ENCODE measurements around the gene KLB. TPM values are rescaled to one million over a fixed set of nuclear protein-coding genes. Genes with fewer than 3 reads are reported as not detected.
A peak's percentile ranks its signal among the peaks of the same experiment; 100 is the strongest.
"Not testable (repeated sequence)": the region's sequence is repeated elsewhere in the genome, so short reads cannot be mapped to it uniquely, and the experiment has no call there.

The KLB gene
- total RNA-seq, 1 donor from 2014 or later = 0.87 TPM

- H3K27ac ChIP-seq = no peak overlapping the region
- intact Hi-C loops (cut with DNase I) = no loop called here
- H3K4me1 ChIP-seq = peaks cover 16% of the 10 kb centered on the region
- ATAC-seq (no peak), DNase-seq (no peak)
- no peak overlapping the region for H3K4me3 ChIP-seq
- TF ChIP-seq CTCF (IDR thresholded peaks at IDR 0.05) = no peak
- peaks cover 79% of the 10 kb centered on the region for H3K36me3 ChIP-seq
- H3K9me3 ChIP-seq = no peaks in the 10 kb centered on the region
- H3K27me3 ChIP-seq = no peaks in the 10 kb centered on the region
These were observed 47.0 kb downstream of the KLB start for GRCh38 chr4:39453738-39454137.

GRCh38 chr4:39455486-39455885 lies 48.8 kb downstream of the KLB start:
- ATAC-seq (no peak), DNase-seq (no peak)
- Histone ChIP-seq H3K27ac (no peak overlapping the region), H3K36me3 (peaks cover 75% of the 10 kb centered on the region), H3K9me3 (no peaks in the 10 kb centered on the region), H3K4me1 (peaks cover 16% of the 10 kb centered on the region), H3K27me3 (no peaks in the 10 kb centered on the region), H3K4me3 (no peak overlapping the region)
- intact Hi-C loops (cut with DNase I) = no loop called here
- no peak for TF ChIP-seq CTCF (IDR thresholded peaks at IDR 0.05)

- Histone ChIP-seq H3K27ac (peak overlapping the region; percentile 97), H3K4me1 (peaks cover 16% of the 10 kb centered on the region), H3K36me3 (peaks cover 64% of the 10 kb centered on the region), H3K9me3 (no peaks in the 10 kb centered on the region), H3K4me3 (peak overlapping the region; percentile 81), H3K27me3 (no peaks in the 10 kb centered on the region)
- no peak for TF ChIP-seq CTCF (IDR thresholded peaks at IDR 0.05)
- intact Hi-C loops (cut with DNase I) = no loop called here
- DNase-seq = no peak
- ATAC-seq = no peak
These were observed 50.4 kb downstream of the KLB start for GRCh38 chr4:39456946-39457763.

- intact Hi-C loops (cut with DNase I); H3K27me3 ChIP-seq; ATAC-seq; H3K9me3 ChIP-seq; DNase-seq: not testable (repeated sequence)
- Histone ChIP-seq H3K4me1 (peaks cover 16% of the 10 kb centered on the region), H3K36me3 (peaks cover 64% of the 10 kb centered on the region), H3K27ac (peak overlapping the region; percentile 97), H3K4me3 (peak overlapping the region; percentile 81)
These were observed 51.4 kb downstream of the KLB start for GRCh38 chr4:39458161-39458504.

GRCh38 chr4:39458505-39459300 lies 52.0 kb downstream of the KLB start, which contains the start of the genes LIAS and RPL9:
TSS of gene LIAS (plus strand) at chr4:39459056. CDS start at chr4:39459118, 62 bp downstream.
TSS of gene RPL9 (minus strand) at chr4:39458922. CDS start at chr4:39458439, 483 bp downstream.
- H3K36me3 ChIP-seq = peaks cover 63% of the 10 kb centered on the region
- no peak for TF ChIP-seq CTCF (IDR thresholded peaks at IDR 0.05)
- peak within 1 kb of the TSS; percentile 81 for H3K4me3 ChIP-seq
- peak within 1 kb of the TSS; percentile 97 for H3K27ac ChIP-seq
- H3K27me3 ChIP-seq = no peaks in the 10 kb centered on the region
- ATAC-seq (peak; percentile 97), DNase-seq (peak; percentile 96)
- intact Hi-C loops (cut with DNase I) = no loop called here
- H3K4me1 ChIP-seq = peaks cover 16% of the 10 kb centered on the region
- no peaks in the 10 kb centered on the region for H3K9me3 ChIP-seq

Measured in upper lobe of right lung (tissue), 1 donor.